ENCODE results near the gene MFN1. TPM values are rescaled to one million over a fixed set of nuclear protein-coding genes. Genes with fewer than 3 reads are reported as not detected.

The MFN1 gene
- total and polyA plus RNA-seq, 2 of the 13 experiments (the other 11 are each of a cell fraction or from before 2014, with no cell fraction given) = 25.2 to 37.5 TPM

DNA sequence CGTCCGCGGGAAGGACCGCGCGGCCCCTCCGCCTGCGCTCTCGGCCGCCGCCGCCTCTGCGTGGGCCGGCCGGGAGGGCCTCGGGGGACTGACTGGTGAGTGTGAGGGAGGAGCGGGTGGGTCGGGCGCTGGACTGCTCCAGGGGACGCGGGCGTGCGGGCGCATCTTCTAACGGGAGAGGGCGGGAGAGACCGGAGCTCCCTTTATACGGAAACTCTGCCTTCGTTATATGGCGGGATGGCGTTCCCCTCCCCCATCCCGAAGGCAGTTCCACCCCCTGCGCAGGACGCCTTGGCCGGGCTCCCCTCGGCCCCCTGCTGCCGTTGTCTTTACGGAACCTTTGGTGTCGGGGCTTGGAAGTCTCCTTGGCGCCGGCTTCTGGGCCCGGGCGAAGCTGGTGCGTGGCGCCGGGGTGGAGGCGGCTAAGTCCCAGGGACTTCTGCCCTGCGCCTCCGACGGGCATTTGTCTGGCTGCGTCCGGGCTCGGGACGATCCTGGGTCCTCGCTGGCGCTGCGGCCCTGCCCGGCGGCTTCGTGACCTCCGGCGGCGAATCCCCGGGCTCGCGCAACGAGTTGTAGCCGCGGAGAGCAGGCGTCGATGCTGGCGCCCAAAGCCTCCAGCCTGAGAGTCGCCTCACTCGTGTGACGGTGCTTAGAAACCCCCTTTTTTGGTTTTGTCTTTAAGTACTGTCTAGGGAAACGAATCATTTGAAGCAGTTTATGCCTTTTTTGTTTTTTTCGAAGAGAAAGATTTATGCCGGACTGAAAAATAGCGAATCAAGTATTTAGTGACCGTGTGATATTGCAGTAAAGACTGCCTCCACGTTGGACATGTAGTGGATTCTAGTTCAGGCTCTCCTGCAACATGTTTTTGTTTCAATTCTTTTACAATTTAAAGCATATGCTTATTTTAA is 24.1 kb upstream of the MFN1 start (continued):
- TF ChIP-seq SAFB2 (CRISPR knock-in tag; IDR thresholded peaks at IDR 0.05; ENCODE audit: borderline replicate concordance, low read depth) (no peak), RELA (CRISPR knock-in tag; IDR thresholded peaks at IDR 0.05) (no peak), KDM2A (CRISPR knock-in tag; IDR thresholded peaks at IDR 0.05; ENCODE audit: borderline replicate concordance, low read depth) (peak; percentile 68; the same call in 1 of the 2 replicates), ZNF235 (CRISPR knock-in tag; IDR thresholded peaks at IDR 0.05; ENCODE audit: borderline replicate concordance) (no peak), ZBTB42 (CRISPR knock-in tag; IDR thresholded peaks at IDR 0.05) (0 out of 2 replicates have a peak, but pooled peaks have one; percentile 37), ZNF570 (CRISPR knock-in tag; IDR thresholded peaks at IDR 0.05; ENCODE audit: borderline replicate concordance) (no peak), ZNF567 (CRISPR knock-in tag; IDR thresholded peaks at IDR 0.05; ENCODE audit: borderline replicate concordance) (no peak), ZNF556 (CRISPR knock-in tag; IDR thresholded peaks at IDR 0.05; ENCODE audit: borderline replicate concordance) (no peak), HNRNPK (IDR thresholded peaks at IDR 0.05; ENCODE audit: low read depth, low read length, poor library complexity, severe bottlenecking) (no peak), MLLT10 (CRISPR knock-in tag; IDR thresholded peaks at IDR 0.05) (no peak), NFE2 (CRISPR knock-in tag; IDR thresholded peaks at IDR 0.05) (no peak), ZNF879 (CRISPR knock-in tag; IDR thresholded peaks at IDR 0.05) (no peak), YEATS2 (CRISPR knock-in tag; IDR thresholded peaks at IDR 0.05; ENCODE audit: borderline replicate concordance) (no peak; the same call in 1 of the 2 replicates), ZNF317 (CRISPR knock-in tag; IDR thresholded peaks at IDR 0.05) (0 out of 2 replicates have a peak, but pooled peaks have one; percentile 27), ZNF451 (CRISPR knock-in tag; IDR thresholded peaks at IDR 0.05) (no peak), ZNF383 (CRISPR knock-in tag; IDR thresholded peaks at IDR 0.05; ENCODE audit: borderline replicate concordance) (no peak), NCOA2 (CRISPR knock-in tag; IDR thresholded peaks at IDR 0.05) (no peak), KMT2B (CRISPR knock-in tag; IDR thresholded peaks at IDR 0.05) (peak; percentile 58), SKI (IDR thresholded peaks at IDR 0.05; ENCODE audit: partially characterized antibody) (no peak)
- TF ChIP-seq, protein P1, sequence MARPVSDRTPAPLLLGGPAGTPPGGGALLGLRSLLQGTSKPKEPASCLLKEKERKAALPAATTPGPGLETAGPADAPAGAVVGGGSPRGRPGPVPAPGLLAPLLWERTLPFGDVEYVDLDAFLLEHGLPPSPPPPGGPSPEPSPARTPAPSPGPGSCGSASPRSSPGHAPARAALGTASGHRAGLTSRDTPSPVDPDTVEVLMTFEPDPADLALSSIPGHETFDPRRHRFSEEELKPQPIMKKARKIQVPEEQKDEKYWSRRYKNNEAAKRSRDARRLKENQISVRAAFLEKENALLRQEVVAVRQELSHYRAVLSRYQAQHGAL (CRISPR knock-in tag; IDR thresholded peaks at IDR 0.05; ENCODE audit: not compliant biosample characterization) = no peak
- TF ChIP-seq, protein P2, sequence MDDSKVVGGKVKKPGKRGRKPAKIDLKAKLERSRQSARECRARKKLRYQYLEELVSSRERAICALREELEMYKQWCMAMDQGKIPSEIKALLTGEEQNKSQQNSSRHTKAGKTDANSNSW (CRISPR knock-in tag; IDR thresholded peaks at IDR 0.05; ENCODE audit: borderline replicate concordance) = no peak
- TF ChIP-seq, protein P3, sequence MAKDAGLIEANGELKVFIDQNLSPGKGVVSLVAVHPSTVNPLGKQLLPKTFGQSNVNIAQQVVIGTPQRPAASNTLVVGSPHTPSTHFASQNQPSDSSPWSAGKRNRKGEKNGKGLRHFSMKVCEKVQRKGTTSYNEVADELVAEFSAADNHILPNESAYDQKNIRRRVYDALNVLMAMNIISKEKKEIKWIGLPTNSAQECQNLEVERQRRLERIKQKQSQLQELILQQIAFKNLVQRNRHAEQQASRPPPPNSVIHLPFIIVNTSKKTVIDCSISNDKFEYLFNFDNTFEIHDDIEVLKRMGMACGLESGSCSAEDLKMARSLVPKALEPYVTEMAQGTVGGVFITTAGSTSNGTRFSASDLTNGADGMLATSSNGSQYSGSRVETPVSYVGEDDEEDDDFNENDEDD (CRISPR knock-in tag; IDR thresholded peaks at IDR 0.05; ENCODE audit: borderline replicate concordance) = no peak
- TF ChIP-seq, protein P4, sequence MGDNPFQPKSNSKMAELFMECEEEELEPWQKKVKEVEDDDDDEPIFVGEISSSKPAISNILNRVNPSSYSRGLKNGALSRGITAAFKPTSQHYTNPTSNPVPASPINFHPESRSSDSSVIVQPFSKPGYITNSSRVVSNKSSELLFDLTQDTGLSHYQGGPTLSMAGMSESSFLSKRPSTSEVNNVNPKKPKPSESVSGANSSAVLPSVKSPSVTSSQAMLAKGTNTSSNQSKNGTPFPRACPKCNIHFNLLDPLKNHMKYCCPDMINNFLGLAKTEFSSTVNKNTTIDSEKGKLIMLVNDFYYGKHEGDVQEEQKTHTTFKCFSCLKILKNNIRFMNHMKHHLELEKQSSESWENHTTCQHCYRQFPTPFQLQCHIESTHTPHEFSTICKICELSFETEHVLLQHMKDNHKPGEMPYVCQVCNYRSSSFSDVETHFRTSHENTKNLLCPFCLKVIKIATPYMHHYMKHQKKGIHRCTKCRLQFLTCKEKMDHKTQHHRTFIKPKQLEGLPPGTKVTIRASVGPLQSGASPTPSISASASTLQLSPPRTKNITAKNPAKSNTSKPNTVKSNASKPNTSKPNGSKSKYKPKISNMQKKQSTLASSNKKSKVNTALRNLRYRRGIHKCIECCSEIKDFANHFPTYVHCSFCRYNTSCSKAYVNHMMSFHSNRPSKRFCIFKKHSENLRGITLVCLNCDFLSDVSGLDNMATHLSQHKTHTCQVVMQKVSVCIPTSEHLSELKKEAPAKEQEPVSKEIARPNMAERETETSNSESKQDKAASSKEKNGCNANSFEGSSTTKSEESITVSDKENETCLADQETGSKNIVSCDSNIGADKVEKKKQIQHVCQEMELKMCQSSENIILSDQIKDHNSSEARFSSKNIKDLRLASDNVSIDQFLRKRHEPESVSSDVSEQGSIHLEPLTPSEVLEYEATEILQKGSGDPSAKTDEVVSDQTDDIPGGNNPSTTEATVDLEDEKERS (CRISPR knock-in tag; IDR thresholded peaks at IDR 0.05) = no peak
